GM23338 (cell line): ENCODE results near the gene NGF.

Experiments
- CREB1 ChIP-seq: fragments of 250-450 bp; sonication (Bioruptor Pico); IDR thresholded peaks from 2 replicates; pipeline ENCODE4 v1.5.0; 2020; ENCODE audit warnings: low read depth, mild to moderate bottlenecking, moderate library complexity
- CTCF ChIP-seq, 2 experiments: fragments of 200-600 bp in 1 of 2; sonication (generic) in 1 of 2; conservative IDR thresholded peaks; 2 replicates each; pipeline versions ENCODE4 v1.5.1 to v1.6.1; 2016 to 2017; ENCODE audit warnings: antibody characterized with exemption in 2 of 2, low read depth in 2 of 2, mild to moderate bottlenecking in 2 of 2, moderate library complexity in 1 of 2
- ETS1 ChIP-seq: IDR thresholded peaks from 2 replicates; pipeline ENCODE4 v1.6.1; 2016; ENCODE audit warnings: antibody characterized with exemption
- EZH2 ChIP-seq: fragments of 200-600 bp; sonication (generic); IDR thresholded peaks from one replicate; pipeline ENCODE4 v1.8.0; 2017; ENCODE audit warnings: antibody characterized with exemption, mild to moderate bottlenecking, low read depth; ENCODE audit not compliant: unreplicated experiment
- EZH2phosphoT487 ChIP-seq: fragments of 200-600 bp; sonication (generic); IDR thresholded peaks from one replicate; pipeline ENCODE4 v1.8.1; 2018; ENCODE audit warnings: antibody characterized with exemption; ENCODE audit not compliant: unreplicated experiment
- POLR2AphosphoS5 ChIP-seq: IDR thresholded peaks from 2 replicates; pipeline ENCODE4 v1.6.1; 2016; ENCODE audit warnings: antibody characterized with exemption, low read depth
- REST ChIP-seq: IDR thresholded peaks from one replicate; pipeline ENCODE4 v1.6.1; 2018; ENCODE audit warnings: antibody characterized with exemption; ENCODE audit not compliant: unreplicated experiment
- ZNF114 ChIP-seq: fragments of 250-450 bp; sonication (Bioruptor Pico); IDR thresholded peaks from 2 replicates; pipeline ENCODE4 v1.5.0; 2020; ENCODE audit warnings: mild to moderate bottlenecking, moderate library complexity

GRCh38 chr1:115238336-115239147, 99.5 kb downstream of the NGF start:
- TF ChIP-seq CTCF (conservative IDR thresholded peaks at IDR 0.05; ENCODE audit: low read depth in 2 of 2) (no peak), ETS1 (no peak), POLR2AphosphoS5 (no peak), EZH2phosphoT487 (no peak), EZH2 (no peak), CREB1 (CRISPR knock-in tag) (no peak), REST (no peak), ZNF114 (CRISPR knock-in tag) (no peak)
